Smooth muscle cell (in vitro differentiated cells): ENCODE results near the gene UBE2O. TPM values are rescaled to one million over a fixed set of nuclear protein-coding genes. Genes with fewer than 3 reads are reported as not detected.

Experiments used
- DNase-seq: peaks from one replicate; lab custom pipeline; 2025; ENCODE audit not compliant: unreplicated experiment; lab: John Stamatoyannopoulos, UW
- H2AFZ ChIP-seq: fragments of 200-600 bp; sonication (generic); 2 replicates; pipeline ENCODE4 v1.6.0; 2016; ENCODE audit warnings: antibody characterized with exemption, low read depth, mild to moderate bottlenecking
- H3F3A ChIP-seq: fragments of 200-600 bp; sonication (generic); 2 replicates; pipeline ENCODE4 v1.6.0; 2017; ENCODE audit warnings: antibody characterized with exemption, low read depth
- H3K27ac ChIP-seq: fragments of 200-600 bp; sonication (generic); 2 replicates; pipeline ENCODE4 v1.5.1; 2016; ENCODE audit warnings: low read depth, mild to moderate bottlenecking
- H3K27me3 ChIP-seq: fragments of 200-600 bp; sonication (generic); 2 replicates; pipeline ENCODE4 v1.6.1; 2016; ENCODE audit warnings: low read depth, mild to moderate bottlenecking
- H3K36me3 ChIP-seq: fragments of 200-600 bp; sonication (generic); 2 replicates; pipeline ENCODE4 v1.5.1; 2016; ENCODE audit warnings: low read depth
- H3K4me1 ChIP-seq: fragments of 200-600 bp; sonication (generic); 2 replicates; pipeline ENCODE4 v1.5.1; 2016; ENCODE audit warnings: low read depth
- H3K4me2 ChIP-seq: fragments of 200-600 bp; sonication (generic); 2 replicates; pipeline ENCODE4 v1.6.0; 2016; ENCODE audit warnings: mild to moderate bottlenecking
- H3K4me3 ChIP-seq: fragments of 200-600 bp; sonication (generic); 2 replicates; pipeline ENCODE4 v1.5.1; 2016; ENCODE audit warnings: mild to moderate bottlenecking
- H3K79me2 ChIP-seq: fragments of 200-600 bp; sonication (generic); 2 replicates; pipeline ENCODE4 v1.6.0; 2016; ENCODE audit warnings: low read depth, mild to moderate bottlenecking
- H3K9ac ChIP-seq: fragments of 200-600 bp; sonication (generic); 2 replicates; pipeline ENCODE4 v1.6.0; 2016; ENCODE audit warnings: low read depth
- H3K9me3 ChIP-seq: fragments of 200-600 bp; sonication (generic); replicated peaks from 2 replicates; pipeline ENCODE4 v1.5.1; 2016; ENCODE audit warnings: low read depth
- H4K20me1 ChIP-seq: fragments of 200-600 bp; sonication (generic); 2 replicates; pipeline ENCODE4 v1.6.0; 2016; ENCODE audit warnings: low read depth
- CTCF ChIP-seq: fragments of 200-600 bp; sonication (generic); IDR thresholded peaks from 2 replicates; pipeline ENCODE4 v1.5.1; 2017; ENCODE audit warnings: borderline replicate concordance, mild to moderate bottlenecking, antibody characterized with exemption; ENCODE audit not compliant: insufficient read depth, poor library complexity, severe bottlenecking
- WGBS: methylation state at CpG from one replicate; pipeline ENCODE4 v1.1.7; 2016; ENCODE audit warnings: low lambda C conversion rate; 5-methylcytosine and 5-hydroxymethylcytosine counted together
- polyA plus RNA-seq: library from polyadenylated mRNA; unstranded; fragments of >200 nt; fragmentation: Nextera tagmentation; extraction: Ambion mirVana; gene quantifications from 2 replicates; pipeline ENCODE4 v1.2.1, GENCODE V29; 2016
- total RNA-seq: library from RNA; depleted of rRNA; stranded (reverse); fragments of >200 nt; gene quantifications from 2 replicates; pipeline ENCODE4 v1.2.3, GENCODE V29; 2014

The UBE2O gene
- total and polyA plus RNA-seq, 2 experiments from 2014 or later = 10.1 to 12.1 TPM

DNA sequence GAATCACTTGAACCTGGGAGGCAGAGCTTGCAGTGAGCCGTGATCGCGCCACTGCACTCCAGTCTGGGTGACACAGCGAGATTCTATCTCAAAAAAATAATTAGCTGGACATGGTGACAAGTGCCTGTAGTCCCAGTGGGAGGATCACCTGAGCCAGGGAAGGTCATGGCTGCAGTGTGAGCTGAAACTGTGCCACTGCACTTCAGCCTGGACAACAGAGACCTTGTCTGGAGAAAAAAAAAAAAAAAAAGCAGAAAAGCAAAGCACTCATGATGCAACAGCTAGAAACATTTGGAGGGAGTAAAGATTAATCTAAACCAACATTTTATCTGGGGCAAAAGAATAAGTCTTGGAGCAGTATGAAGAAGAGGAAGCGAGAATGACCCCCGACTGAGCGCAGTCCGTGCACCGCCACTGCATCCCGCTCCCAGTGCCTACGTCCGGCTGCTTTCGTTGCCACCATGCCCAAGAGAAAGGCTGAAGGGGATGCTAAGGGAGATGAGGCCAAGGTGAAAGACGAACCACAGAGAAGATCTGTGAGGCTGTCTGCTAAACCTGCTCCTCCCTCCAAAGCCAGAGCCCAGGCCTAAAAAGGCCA is 107.5 kb downstream of the UBE2O start:
- no peaks in the 10 kb centered on the region for H3K36me3 ChIP-seq
- no peak overlapping the region for H3K27ac ChIP-seq
- no peak for DNase-seq
- H3K27me3 ChIP-seq = no peaks in the 10 kb centered on the region
- no peak for TF ChIP-seq CTCF
- WGBS = 97% methylated on average over 14 of the region's 14 CpGs
- no peak overlapping the region for H3K4me2 ChIP-seq
- H3K79me2 ChIP-seq = peaks cover 5% of the 10 kb centered on the region
- no peaks in the 10 kb centered on the region for H3K4me1 ChIP-seq
- H3F3A ChIP-seq = no peaks in the 10 kb centered on the region
- H3K9me3 ChIP-seq = no peaks in the 10 kb centered on the region
- no peaks in the 10 kb centered on the region for H4K20me1 ChIP-seq
- no peak overlapping the region for H3K4me3 ChIP-seq
- no peak overlapping the region for H3K9ac ChIP-seq
- H2AFZ ChIP-seq = no peak overlapping the region

GRCh38 chr17:76343106-76343505 is 109.8 kb downstream of the UBE2O start:
- H4K20me1 ChIP-seq = peaks cover 4% of the 10 kb centered on the region
- H3K4me3 ChIP-seq = no peak overlapping the region
- no peak for TF ChIP-seq CTCF
- no peak for DNase-seq
- no peaks in the 10 kb centered on the region for H3F3A ChIP-seq
- H3K9ac ChIP-seq = no peak overlapping the region
- H3K36me3 ChIP-seq = no peaks in the 10 kb centered on the region
- no peak overlapping the region for H2AFZ ChIP-seq
- H3K4me1 ChIP-seq = no peaks in the 10 kb centered on the region
- no peaks in the 10 kb centered on the region for H3K27me3 ChIP-seq
- H3K79me2 ChIP-seq = peaks cover 8% of the 10 kb centered on the region
- 86% methylated on average over 7 of the region's 7 CpGs for WGBS
- H3K9me3 ChIP-seq = no peaks in the 10 kb centered on the region
- no peak overlapping the region for H3K27ac ChIP-seq
- H3K4me2 ChIP-seq = no peak overlapping the region

GRCh38 chr17:76341301-76341700 is 111.7 kb downstream of the UBE2O start:
- no peak for DNase-seq
- no peak for TF ChIP-seq CTCF
- no peaks in the 10 kb centered on the region for H3K36me3 ChIP-seq
- peaks cover 6% of the 10 kb centered on the region for H3K4me1 ChIP-seq
- H3K27me3 ChIP-seq = no peaks in the 10 kb centered on the region
- 91% methylated on average over 6 of the region's 6 CpGs for WGBS
- H3K4me3 ChIP-seq = no peak overlapping the region
- no peaks in the 10 kb centered on the region for H3K9me3 ChIP-seq
- no peak overlapping the region for H3K27ac ChIP-seq
- H3K4me2 ChIP-seq = no peak overlapping the region
- no peak overlapping the region for H2AFZ ChIP-seq
- peaks cover 19% of the 10 kb centered on the region for H4K20me1 ChIP-seq
- peaks cover 11% of the 10 kb centered on the region for H3K79me2 ChIP-seq
- no peak overlapping the region for H3K9ac ChIP-seq
- no peaks in the 10 kb centered on the region for H3F3A ChIP-seq

Other genes starting within 250 kb of the UBE2O start
- 0.09 and 1.2 TPM in 2 replicates for gene RNF157, start 212.7 kb downstream of the UBE2O start, total RNA-seq
- gene RNF157, start 212.7 kb downstream of the UBE2O start, polyA plus RNA-seq = 0.63 and 1.6 TPM in 2 replicates
- gene UBALD2, start 187.8 kb downstream of the UBE2O start, total RNA-seq = 2.6 and 5.9 TPM in 2 replicates
- gene UBALD2, start 187.8 kb downstream of the UBE2O start, polyA plus RNA-seq = 7.0 and 11.0 TPM in 2 replicates
- 1.2 TPM in 2 replicates for gene QRICH2, start 144.9 kb downstream of the UBE2O start, total RNA-seq
- 1.1 and 1.5 TPM in 2 replicates for gene QRICH2, start 144.9 kb downstream of the UBE2O start, polyA plus RNA-seq
- 27.1 and 43.6 TPM in 2 replicates for gene PRPSAP1, start 99.2 kb downstream of the UBE2O start, total RNA-seq
- 35.7 and 51.5 TPM in 2 replicates for gene PRPSAP1, start 99.2 kb downstream of the UBE2O start, polyA plus RNA-seq
- gene SPHK1, start 68.5 kb downstream of the UBE2O start, total RNA-seq = 8.3 and 20.1 TPM in 2 replicates
- 24.8 and 27.4 TPM in 2 replicates for gene SPHK1, start 68.5 kb downstream of the UBE2O start, polyA plus RNA-seq
- not detected in 2 replicates for gene AANAT, start 14.5 kb upstream of the UBE2O start, total RNA-seq
- 0.15 TPM in 1 of 2 replicates, not detected in the other for gene AANAT, start 14.5 kb upstream of the UBE2O start, polyA plus RNA-seq
- gene RHBDF2, start 48.3 kb upstream of the UBE2O start, total RNA-seq = 4.9 and 12.2 TPM in 2 replicates
- 20.5 and 25.4 TPM in 2 replicates for gene RHBDF2, start 48.3 kb upstream of the UBE2O start, polyA plus RNA-seq
- gene CYGB, start 84.6 kb upstream of the UBE2O start, total RNA-seq = 4.9 and 13.9 TPM in 2 replicates
- 20.5 and 22.2 TPM in 2 replicates for gene CYGB, start 84.6 kb upstream of the UBE2O start, polyA plus RNA-seq
- 0.31 and 1.4 TPM in 2 replicates for gene PRCD, start 86.9 kb upstream of the UBE2O start, total RNA-seq
- gene PRCD, start 86.9 kb upstream of the UBE2O start, polyA plus RNA-seq = 5.0 and 5.8 TPM in 2 replicates
- gene ST6GALNAC2, start 132.7 kb upstream of the UBE2O start, total RNA-seq = 6.9 and 9.9 TPM in 2 replicates
- gene ST6GALNAC2, start 132.7 kb upstream of the UBE2O start, polyA plus RNA-seq = 1.2 and 13.2 TPM in 2 replicates
- gene ST6GALNAC1, start 190.6 kb upstream of the UBE2O start, total RNA-seq = not detected in 2 replicates
- gene ST6GALNAC1, start 190.6 kb upstream of the UBE2O start, polyA plus RNA-seq = not detected in 2 replicates